CD4-positive, alpha-beta T cell treated with Interleukin-6 for 4 hours (primary cell): Measurements from ENCODE around the gene MMD.

Experiments used
- DNase-seq: peaks from one replicate; pipeline ENCODE4 v3.0.0-alpha.2; 2020; ENCODE audit warnings: mixed read lengths

Gene MMD

DNA sequence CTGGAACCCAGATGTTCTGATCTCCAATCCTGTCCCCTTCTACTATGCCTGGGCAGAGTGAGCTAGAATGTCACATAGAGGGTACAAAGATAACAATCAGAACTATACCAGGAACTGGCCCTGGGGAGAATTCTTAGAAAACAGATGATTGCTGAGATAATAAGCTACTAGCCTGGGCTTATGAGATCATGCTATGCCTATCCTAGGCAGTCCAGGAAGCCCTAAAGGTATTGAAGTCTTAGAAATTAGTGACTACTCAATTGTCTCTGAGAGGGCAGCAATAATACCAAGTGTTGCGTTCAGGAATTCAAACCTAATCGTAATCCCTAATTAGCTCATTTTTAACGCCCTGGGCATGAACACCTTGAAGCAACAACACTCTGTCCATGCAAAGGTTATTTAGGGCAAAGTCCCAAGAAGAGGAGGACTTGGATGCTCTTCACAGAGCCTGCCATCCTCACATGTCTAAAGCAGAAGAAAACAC is 77.1 kb downstream of the MMD start:
- DNase-seq: no peak

DNA sequence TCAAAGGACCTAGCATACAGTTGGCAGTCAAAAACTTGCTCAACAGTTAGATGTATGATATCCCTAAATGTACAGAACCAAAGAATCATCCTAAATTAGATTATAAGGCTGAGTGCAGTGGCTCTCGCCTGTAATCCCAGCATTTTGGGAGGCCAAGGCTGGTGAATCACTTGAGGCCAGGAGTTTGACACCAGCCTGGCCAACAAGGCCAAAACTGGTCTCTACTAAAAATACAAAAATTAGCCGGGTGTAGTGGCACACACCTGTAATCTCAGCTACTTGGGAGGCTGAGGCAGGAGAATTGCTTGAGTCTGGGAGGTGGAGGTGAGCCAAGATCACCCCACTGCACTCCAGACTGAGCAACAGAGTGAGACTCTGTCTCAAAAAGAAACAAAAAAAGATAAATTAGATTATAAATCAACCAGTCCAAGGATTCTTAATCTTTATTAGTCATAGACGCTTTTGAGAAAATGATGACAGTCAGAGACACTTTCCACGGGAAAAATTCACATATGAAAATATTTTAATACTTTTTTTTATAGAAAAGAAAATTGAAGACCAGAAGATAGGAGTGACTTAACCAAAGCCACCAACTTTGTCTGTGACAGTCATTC is 77.6 kb downstream of the MMD start:
- DNase-seq: no peak

DNA sequence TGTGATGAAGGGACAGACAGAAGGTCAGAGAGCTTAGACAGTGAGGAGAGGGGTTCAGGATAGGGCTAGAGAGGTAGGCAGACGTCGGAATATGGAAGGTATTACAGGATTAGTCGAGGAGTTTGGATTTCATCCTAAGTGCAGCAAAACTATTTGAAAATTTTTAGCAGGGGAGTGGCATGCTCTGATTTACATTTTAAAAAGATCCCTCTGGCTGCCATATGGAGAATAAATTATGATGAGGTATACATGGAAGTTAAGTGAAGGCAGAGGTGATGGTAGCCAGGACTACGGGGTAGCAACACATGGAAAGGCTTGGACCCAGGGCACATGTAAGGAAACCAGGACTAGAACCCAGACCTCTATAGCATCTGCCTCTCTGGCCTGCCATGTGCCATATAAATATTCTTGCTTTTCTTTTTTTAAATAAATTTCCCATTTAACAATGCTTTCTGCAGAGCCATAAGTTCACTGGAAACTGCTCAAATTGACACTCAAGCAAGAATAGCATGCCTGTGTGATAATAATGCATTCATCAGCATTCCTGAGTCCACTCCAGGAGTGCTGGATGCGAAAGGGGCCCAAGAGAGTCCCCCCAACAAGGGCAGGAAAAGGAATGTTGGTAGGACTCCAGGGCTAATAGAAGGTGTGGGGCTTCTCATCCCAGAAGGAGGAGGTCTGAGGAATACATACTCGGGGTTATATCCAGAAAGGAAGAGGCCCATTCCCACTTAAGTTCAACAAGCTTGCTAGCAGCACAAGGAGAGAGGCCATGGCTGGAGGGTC is 78.6 kb downstream of the MMD start:
- DNase-seq: no peak
